Vagina (tissue), 2 donors: ENCODE data around the gene CBFA2T3.

Source experiments
- CTCF ChIP-seq, 3 experiments: fragments of 450-650 bp in 2 of 3; fragments of 200-600 bp in 1 of 3; sonication (generic) in 1 of 3; IDR thresholded peaks; one replicate each; pipeline ENCODE4 v1.5.1; 2017 to 2019; ENCODE audit warnings: antibody characterized with exemption in 3 of 3, mild to moderate bottlenecking in 2 of 3, moderate library complexity in 2 of 3
- POLR2A ChIP-seq, 2 donors: fragments of 450-650 bp; IDR thresholded peaks; one replicate each; pipeline ENCODE4 v1.6.1; 2017; ENCODE audit warnings: antibody characterized with exemption in 2 of 2, mild to moderate bottlenecking in 2 of 2, moderate library complexity in 2 of 2

- TF ChIP-seq CTCF (IDR thresholded peaks at IDR 0.05) (no peak), POLR2A (IDR thresholded peaks at IDR 0.05) (no peak)
Observed at GRCh38 chr16:88967830-88968588, 9.0 kb downstream of the CBFA2T3 start.
